HG03108 (cell line): Measurements from ENCODE around the gene COQ8A.
"Not testable (repeated sequence)": the region's sequence is repeated elsewhere in the genome, so short reads cannot be mapped to it uniquely, and the experiment has no call there.

Experiments
- ATAC-seq: cut with Tn5 transposase; IDR thresholded peaks from one replicate; pipeline ENCODE4 v1.9.1; 2021; ENCODE audit warnings: moderate library complexity; ENCODE audit not compliant: unreplicated experiment

COQ8A gene

GRCh38 chr1:226921504-226921903, 18.6 kb upstream of the COQ8A start:
- no peak for ATAC-seq

- ATAC-seq = not testable (repeated sequence)
Observed at GRCh38 chr1:226929260-226930111, 10.6 kb upstream of the COQ8A start.

- no peak for ATAC-seq
Observed at GRCh38 chr1:226934483-226935237, 5.4 kb upstream of the COQ8A start.

- no peak for ATAC-seq
Observed at GRCh38 chr1:226937940-226938725, 2.0 kb upstream of the COQ8A start.

GRCh38 chr1:226938903-226939437, 1.1 kb upstream of the COQ8A start:
- ATAC-seq = no peak

GRCh38 chr1:226939438-226940028, 561 bp upstream of the COQ8A start:
- peak; percentile 13 for ATAC-seq

- ATAC-seq = no peak
Observed at GRCh38 chr1:226940806-226941067, 643 bp downstream of the COQ8A start.

GRCh38 chr1:226942392-226942791, 2.3 kb downstream of the COQ8A start:
- ATAC-seq = no peak

- no peak for ATAC-seq
Observed at GRCh38 chr1:226943156-226943555, 3.1 kb downstream of the COQ8A start.

- ATAC-seq = no peak
Observed at GRCh38 chr1:226943927-226944326, 3.8 kb downstream of the COQ8A start.

- ATAC-seq = no peak
Observed at GRCh38 chr1:226945106-226945857, 5.2 kb downstream of the COQ8A start.

- no peak for ATAC-seq
Observed at GRCh38 chr1:226945858-226946245, 5.8 kb downstream of the COQ8A start.

GRCh38 chr1:226946285-226946684, 6.2 kb downstream of the COQ8A start:
- ATAC-seq = no peak

GRCh38 chr1:226946841-226947240, 6.7 kb downstream of the COQ8A start:
- no peak for ATAC-seq

GRCh38 chr1:226948051-226948450, 8.0 kb downstream of the COQ8A start:
- no peak for ATAC-seq

- ATAC-seq = no peak
Observed at GRCh38 chr1:226948480-226948879, 8.4 kb downstream of the COQ8A start.

GRCh38 chr1:226948996-226949395, 8.9 kb downstream of the COQ8A start:
- ATAC-seq = no peak

- no peak for ATAC-seq
Observed at GRCh38 chr1:226949401-226949800, 9.3 kb downstream of the COQ8A start.

GRCh38 chr1:226950316-226950715, 10.2 kb downstream of the COQ8A start:
- ATAC-seq = no peak

GRCh38 chr1:226950871-226951270, 10.8 kb downstream of the COQ8A start:
- ATAC-seq = no peak
